GM19463 (cell line): ENCODE data around the gene MAPK12.

ENCODE experiments used
- ATAC-seq: cut with Tn5 transposase; IDR thresholded peaks from one replicate; pipeline ENCODE4 v1.9.1; 2021; ENCODE audit warnings: mild to moderate bottlenecking, moderate library complexity; ENCODE audit not compliant: unreplicated experiment

Gene MAPK12

GRCh38 chr22:50253046-50253915 lies 8.2 kb downstream of the MAPK12 start:
- no peak for ATAC-seq

GRCh38 chr22:50252082-50253045 lies 9.1 kb downstream of the MAPK12 start:
- ATAC-seq: no peak

- no peak for ATAC-seq
Observed at GRCh38 chr22:50251477-50252081, 9.9 kb downstream of the MAPK12 start.

- peak; percentile 62 for ATAC-seq
Observed at GRCh38 chr22:50250555-50251476, 10.7 kb downstream of the MAPK12 start, which contains the start of gene HDAC10. Gene HDAC10 (minus strand): TSS chr22:50251265. CDS start chr22:50251032, 233 bp downstream.

- ATAC-seq: no peak
Observed at GRCh38 chr22:50250249-50250554, 11.3 kb downstream of the MAPK12 start.

- ATAC-seq: no peak
Observed at GRCh38 chr22:50249341-50250248, 11.9 kb downstream of the MAPK12 start.

GRCh38 chr22:50248196-50249081 lies 13.0 kb downstream of the MAPK12 start:
- no peak for ATAC-seq

GRCh38 chr22:50247748-50248147 lies 13.7 kb downstream of the MAPK12 start:
- ATAC-seq: no peak

- no peak for ATAC-seq
Observed at GRCh38 chr22:50246242-50247175, 15.0 kb downstream of the MAPK12 start.

GRCh38 chr22:50245214-50246072 lies 16.0 kb downstream of the MAPK12 start:
- ATAC-seq: no peak

GRCh38 chr22:50244420-50245213 lies 16.9 kb downstream of the MAPK12 start, which contains the start of gene TUBGCP6:
Gene TUBGCP6 (minus strand): TSS chr22:50245023. CDS start chr22:50244459, 564 bp downstream.
- ATAC-seq: peak; percentile 72

GRCh38 chr22:50243685-50244419 lies 17.6 kb downstream of the MAPK12 start:
- no peak for ATAC-seq

GRCh38 chr22:50242406-50242949 lies 19.0 kb downstream of the MAPK12 start:
- ATAC-seq: no peak

- ATAC-seq: no peak
Observed at GRCh38 chr22:50238755-50239154, 22.7 kb downstream of the MAPK12 start.
